DOHH2 (cell line): ENCODE data around the gene CHPF2.

Source experiments
- CTCF ChIP-seq: fragments of 200-600 bp; sonication (generic); IDR thresholded peaks from one replicate; pipeline ENCODE4 v1.5.1; 2014; ENCODE audit warnings: antibody characterized with exemption, mild to moderate bottlenecking, low read depth, low read length; ENCODE audit not compliant: poor library complexity, severe bottlenecking
- EZH2phosphoT487 ChIP-seq: fragments of 200-600 bp; sonication (generic); IDR thresholded peaks from 2 replicates; pipeline ENCODE4 v1.6.1; 2017; ENCODE audit warnings: borderline replicate concordance, mild to moderate bottlenecking, antibody characterized with exemption, low read length, moderate library complexity, mixed read lengths

GRCh38 chr7:151233804-151234203, 1.5 kb downstream of the CHPF2 start:
- TF ChIP-seq CTCF (no peak), EZH2phosphoT487 (no peak)
